RWPE1 (cell line): Measurements from ENCODE around the gene ENOX1.
A peak's percentile ranks its signal among the peaks of the same experiment; 100 is the strongest.

Experiments
- CTCF ChIA-PET: fragments of 350-600 bp; sonication (Branson Sonifier 250); formaldehyde crosslinking; extraction: SDS; loops from one replicate; lab custom pipeline; 2021; lab: Yijun Ruan, JAX
- POLR2A ChIA-PET: fragments of 400-600 bp; formaldehyde crosslinking; extraction: SDS; loops from one replicate; lab custom pipeline; 2020; ENCODE audit warnings: antibody characterized with exemption; ENCODE audit not compliant: low non-redundant PET; lab: Yijun Ruan, JAX
- DNase-seq: peaks from one replicate; pipeline ENCODE4 v3.0.0; 2012; ENCODE audit warnings: low spot score
- H3K27ac ChIP-seq: fragments of 450-650 bp; 2 replicates; pipeline ENCODE4 v1.5.1; 2017
- CTCF ChIP-seq: fragments of 450-650 bp; conservative IDR thresholded peaks from 2 replicates; pipeline ENCODE4 v1.5.1; 2017; ENCODE audit warnings: low read depth, mild to moderate bottlenecking

The ENOX1 gene

GRCh38 chr13:43783820-43784219 lies 3.0 kb downstream of the ENOX1 start:
- TF ChIP-seq CTCF: no peak
- peak; percentile 18 for DNase-seq
- POLR2A ChIA-PET: no interaction called here
- no peak overlapping the region for H3K27ac ChIP-seq
- CTCF ChIA-PET: interaction anchor here (0.7 kb wide), 1 partner anchor 699 kb away, joined by 3 read pairs; no protein-coding TSS in a partner anchor

GRCh38 chr13:43782686-43783085 lies 4.1 kb downstream of the ENOX1 start:
- peak; percentile 18 for DNase-seq
- ChIA-PET CTCF (no interaction called here), POLR2A (no interaction called here)
- TF ChIP-seq CTCF: no peak
- no peak overlapping the region for H3K27ac ChIP-seq

- ChIA-PET CTCF (interaction anchor here (0.6 kb wide), 1 partner anchor 1307 kb away, joined by 3 read pairs; no protein-coding TSS in a partner anchor), POLR2A (no interaction called here)
- no peak overlapping the region for H3K27ac ChIP-seq
- no peak for TF ChIP-seq CTCF
- DNase-seq: no peak
These were observed 6.1 kb downstream of the ENOX1 start for GRCh38 chr13:43780666-43781065.

GRCh38 chr13:43776501-43777079 lies 10.2 kb downstream of the ENOX1 start:
- CTCF ChIA-PET: interaction anchor here (0.6 kb wide), 1 partner anchor 681 kb away, joined by 3 read pairs; no protein-coding TSS in a partner anchor
- POLR2A ChIA-PET: no interaction called here
- no peak for TF ChIP-seq CTCF
- no peak for DNase-seq
- no peak overlapping the region for H3K27ac ChIP-seq

GRCh38 chr13:43776006-43776405 lies 10.8 kb downstream of the ENOX1 start:
- POLR2A ChIA-PET: no interaction called here
- no peak for TF ChIP-seq CTCF
- no peak overlapping the region for H3K27ac ChIP-seq
- DNase-seq: no peak
- CTCF ChIA-PET: no interaction called here

- TF ChIP-seq CTCF: no peak
- POLR2A ChIA-PET: no interaction called here
These were observed 13.2 kb downstream of the ENOX1 start for GRCh38 chr13:43773602-43774001.

More at GRCh38 chr13:43773602-43774001, 13.2 kb downstream of the ENOX1 start:
- no peak overlapping the region for H3K27ac ChIP-seq
- CTCF ChIA-PET: no interaction called here
- DNase-seq: no peak
